Endothelial cell of umbilical vein (primary cell): ENCODE results near the gene CTBP2.

Experiments
- EZH2 ChIP-seq: IDR thresholded peaks from 2 replicates; pipeline ENCODE4 v1.6.1; 2012; ENCODE audit warnings: borderline replicate concordance, low read depth, mild to moderate bottlenecking, moderate library complexity, low read length, inconsistent platforms; ENCODE audit not compliant: severe bottlenecking
- FOS ChIP-seq: IDR thresholded peaks from 2 replicates; pipeline ENCODE4 v1.6.1; 2011; ENCODE audit warnings: mild to moderate bottlenecking, low read length, moderate library complexity, borderline replicate concordance; ENCODE audit not compliant: insufficient read depth
- JUN ChIP-seq: IDR thresholded peaks from 2 replicates; pipeline ENCODE4 v1.6.1; 2011; ENCODE audit warnings: borderline replicate concordance, low read depth; ENCODE audit not compliant: insufficient read length, insufficient read depth
- POLR2A ChIP-seq: IDR thresholded peaks from 2 replicates; pipeline ENCODE4 v1.6.1; 2012; ENCODE audit warnings: low read depth, mild to moderate bottlenecking, control low read depth, low read length
- POLR2AphosphoS5 ChIP-seq: IDR thresholded peaks from 2 replicates; pipeline ENCODE4 v1.6.1; 2012; ENCODE audit warnings: low read depth, mild to moderate bottlenecking, control low read depth, low read length, moderate library complexity; ENCODE audit not compliant: insufficient read depth
- TF ChIP-seq, protein P1 (sequence below), 2 donors: IDR thresholded peaks; 1 replicate in 1 of 2; 2 replicates in 1 of 2; pipeline ENCODE4 v1.5.1; 2011; ENCODE audit warnings: low read length in 2 of 2, mild to moderate bottlenecking in 2 of 2, moderate library complexity in 2 of 2, control low read depth in 1 of 2, inconsistent platforms in 1 of 2, low read depth in 1 of 2; ENCODE audit not compliant: insufficient read depth in 1 of 2; ENCODE audit errors: extremely low read depth in 1 of 2

DNA sequence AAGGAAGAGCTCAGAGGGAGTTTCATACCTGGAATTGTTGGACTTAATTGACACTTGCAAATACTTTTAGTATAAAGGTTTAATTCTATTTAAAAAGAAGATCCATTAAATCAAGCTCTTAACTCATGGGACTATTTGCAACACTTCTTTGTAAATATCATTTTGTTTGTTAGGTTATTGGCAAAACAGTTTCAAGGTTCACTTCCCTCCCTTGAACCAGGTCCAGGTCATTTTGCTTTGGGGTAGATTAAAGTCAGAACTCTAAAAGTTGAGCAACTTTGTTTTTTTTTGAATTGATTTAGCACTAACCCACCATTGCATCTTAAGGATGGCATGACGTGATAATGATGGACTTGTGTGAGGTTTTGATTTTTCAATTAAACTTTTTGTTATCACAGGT, 172.6 kb downstream of the CTBP2 start:
- TF ChIP-seq, protein P1, sequence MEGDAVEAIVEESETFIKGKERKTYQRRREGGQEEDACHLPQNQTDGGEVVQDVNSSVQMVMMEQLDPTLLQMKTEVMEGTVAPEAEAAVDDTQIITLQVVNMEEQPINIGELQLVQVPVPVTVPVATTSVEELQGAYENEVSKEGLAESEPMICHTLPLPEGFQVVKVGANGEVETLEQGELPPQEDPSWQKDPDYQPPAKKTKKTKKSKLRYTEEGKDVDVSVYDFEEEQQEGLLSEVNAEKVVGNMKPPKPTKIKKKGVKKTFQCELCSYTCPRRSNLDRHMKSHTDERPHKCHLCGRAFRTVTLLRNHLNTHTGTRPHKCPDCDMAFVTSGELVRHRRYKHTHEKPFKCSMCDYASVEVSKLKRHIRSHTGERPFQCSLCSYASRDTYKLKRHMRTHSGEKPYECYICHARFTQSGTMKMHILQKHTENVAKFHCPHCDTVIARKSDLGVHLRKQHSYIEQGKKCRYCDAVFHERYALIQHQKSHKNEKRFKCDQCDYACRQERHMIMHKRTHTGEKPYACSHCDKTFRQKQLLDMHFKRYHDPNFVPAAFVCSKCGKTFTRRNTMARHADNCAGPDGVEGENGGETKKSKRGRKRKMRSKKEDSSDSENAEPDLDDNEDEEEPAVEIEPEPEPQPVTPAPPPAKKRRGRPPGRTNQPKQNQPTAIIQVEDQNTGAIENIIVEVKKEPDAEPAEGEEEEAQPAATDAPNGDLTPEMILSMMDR (IDR thresholded peaks at IDR 0.05; ENCODE audit: extremely low read depth in 1 of 2, insufficient read depth in 1 of 2, low read depth in 1 of 2, low read length in 2 of 2) = no peak
- no peak for TF ChIP-seq POLR2A
- TF ChIP-seq JUN = no peak
- no peak for TF ChIP-seq POLR2AphosphoS5
- no peak for TF ChIP-seq FOS
- no peak for TF ChIP-seq EZH2
